ENCODE data around the gene ICAM1. TPM values are rescaled to one million over a fixed set of nuclear protein-coding genes. Genes with fewer than 3 reads are reported as not detected.

ICAM1 gene
- total and polyA plus RNA-seq, 10 of the 15 experiments (the other 5 are each of a cell fraction or from before 2014, with no cell fraction given): 7.6 to 115 (median 60.2) TPM

DNA sequence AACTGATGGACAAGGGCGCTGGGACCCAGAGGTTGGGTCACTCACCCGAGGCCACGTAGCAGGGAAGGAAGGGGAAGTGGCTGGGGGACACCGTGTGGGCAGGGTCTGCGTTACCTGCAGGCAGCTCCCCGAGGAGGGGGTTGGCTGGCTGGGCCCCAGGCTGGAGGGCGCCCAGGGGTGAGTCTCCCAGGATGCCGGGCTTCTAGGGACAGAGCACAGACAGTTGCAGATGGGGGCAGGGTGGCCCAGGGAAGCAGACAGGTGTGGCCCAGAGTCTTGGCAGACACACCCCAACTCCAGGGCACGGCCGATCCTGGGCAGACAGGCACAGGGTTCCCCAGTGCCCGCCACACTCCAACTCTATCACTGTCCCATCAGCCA is 50.5 kb downstream of the ICAM1 start:
- no peak for FAIRE-seq
- no peak overlapping the region for H3K9ac ChIP-seq (ENCODE audit: control insufficient read depth, insufficient read depth, low read length)
- CTCF ChIA-PET: no interaction called here
- TF ChIP-seq, protein P1, sequence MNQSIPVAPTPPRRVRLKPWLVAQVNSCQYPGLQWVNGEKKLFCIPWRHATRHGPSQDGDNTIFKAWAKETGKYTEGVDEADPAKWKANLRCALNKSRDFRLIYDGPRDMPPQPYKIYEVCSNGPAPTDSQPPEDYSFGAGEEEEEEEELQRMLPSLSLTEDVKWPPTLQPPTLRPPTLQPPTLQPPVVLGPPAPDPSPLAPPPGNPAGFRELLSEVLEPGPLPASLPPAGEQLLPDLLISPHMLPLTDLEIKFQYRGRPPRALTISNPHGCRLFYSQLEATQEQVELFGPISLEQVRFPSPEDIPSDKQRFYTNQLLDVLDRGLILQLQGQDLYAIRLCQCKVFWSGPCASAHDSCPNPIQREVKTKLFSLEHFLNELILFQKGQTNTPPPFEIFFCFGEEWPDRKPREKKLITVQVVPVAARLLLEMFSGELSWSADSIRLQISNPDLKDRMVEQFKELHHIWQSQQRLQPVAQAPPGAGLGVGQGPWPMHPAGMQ (IDR thresholded peaks at IDR 0.05; ENCODE audit: borderline replicate concordance): no peak
- TF ChIP-seq SIX5 (IDR thresholded peaks at IDR 0.05; ENCODE audit: low read depth, low read length, severe bottlenecking): no peak
- TF ChIP-seq, protein P2, sequence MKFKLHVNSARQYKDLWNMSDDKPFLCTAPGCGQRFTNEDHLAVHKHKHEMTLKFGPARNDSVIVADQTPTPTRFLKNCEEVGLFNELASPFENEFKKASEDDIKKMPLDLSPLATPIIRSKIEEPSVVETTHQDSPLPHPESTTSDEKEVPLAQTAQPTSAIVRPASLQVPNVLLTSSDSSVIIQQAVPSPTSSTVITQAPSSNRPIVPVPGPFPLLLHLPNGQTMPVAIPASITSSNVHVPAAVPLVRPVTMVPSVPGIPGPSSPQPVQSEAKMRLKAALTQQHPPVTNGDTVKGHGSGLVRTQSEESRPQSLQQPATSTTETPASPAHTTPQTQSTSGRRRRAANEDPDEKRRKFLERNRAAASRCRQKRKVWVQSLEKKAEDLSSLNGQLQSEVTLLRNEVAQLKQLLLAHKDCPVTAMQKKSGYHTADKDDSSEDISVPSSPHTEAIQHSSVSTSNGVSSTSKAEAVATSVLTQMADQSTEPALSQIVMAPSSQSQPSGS (IDR thresholded peaks at IDR 0.05; ENCODE audit: low read length): no peak
- TF ChIP-seq, protein P3, sequence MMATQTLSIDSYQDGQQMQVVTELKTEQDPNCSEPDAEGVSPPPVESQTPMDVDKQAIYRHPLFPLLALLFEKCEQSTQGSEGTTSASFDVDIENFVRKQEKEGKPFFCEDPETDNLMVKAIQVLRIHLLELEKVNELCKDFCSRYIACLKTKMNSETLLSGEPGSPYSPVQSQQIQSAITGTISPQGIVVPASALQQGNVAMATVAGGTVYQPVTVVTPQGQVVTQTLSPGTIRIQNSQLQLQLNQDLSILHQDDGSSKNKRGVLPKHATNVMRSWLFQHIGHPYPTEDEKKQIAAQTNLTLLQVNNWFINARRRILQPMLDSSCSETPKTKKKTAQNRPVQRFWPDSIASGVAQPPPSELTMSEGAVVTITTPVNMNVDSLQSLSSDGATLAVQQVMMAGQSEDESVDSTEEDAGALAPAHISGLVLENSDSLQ (IDR thresholded peaks at IDR 0.05): no peak
- no peak for TF ChIP-seq FOS (IDR thresholded peaks at IDR 0.05; ENCODE audit: borderline replicate concordance, extremely low read depth, insufficient read length)
- H3K4me1 ChIP-seq (ENCODE audit: control insufficient read depth, insufficient read depth, low read length): no peaks in the 10 kb centered on the region
- H2AFZ ChIP-seq (ENCODE audit: control insufficient read depth, low read depth, low read length): no peak overlapping the region
- no TSS peak for BruUV-seq (replicated peaks)
- DNase-seq (ENCODE audit: low read depth, low spot score): no peak
- no peak overlapping the region for H3K4me3 ChIP-seq
- H3K27ac ChIP-seq (ENCODE audit: control insufficient read depth, insufficient read depth): no peak overlapping the region
- RAD21 ChIA-PET (ENCODE audit: unreplicated experiment): no interaction called here
- 89% methylated on average over 11 of the region's 11 CpGs for WGBS (ENCODE audit: insufficient coverage, insufficient replicate concordance, low lambda C conversion rate, missing lambda C conversion rate)
- in situ Hi-C loops (cut with MboI): no loop called here
- no peak for ATAC-seq
- no peaks in the 10 kb centered on the region for H4K20me1 ChIP-seq (ENCODE audit: control insufficient read depth, insufficient read depth)
- H3K4me2 ChIP-seq (ENCODE audit: control insufficient read depth, insufficient read depth): no peak overlapping the region
- H3K9me3 ChIP-seq (replicated peaks; ENCODE audit: control insufficient read depth, insufficient read depth, low read length): no peaks in the 10 kb centered on the region
- no peaks in the 10 kb centered on the region for H3K79me2 ChIP-seq (ENCODE audit: control insufficient read depth, insufficient read depth, low read length)
- intact Hi-C loops (cut with micrococcal nuclease; ENCODE audit: unreplicated experiment): no loop called here
- SMC1A ChIA-PET (ENCODE audit: uncharacterized antibody, unreplicated experiment): no interaction called here
- POLR2A ChIA-PET: no interaction called here
- H3K36me3 ChIP-seq (ENCODE audit: control insufficient read depth in 2 of 2, insufficient read depth in 2 of 2, low read length in 1 of 2): peaks cover 3 to 47% of the 10 kb centered on the region in 2 experiments; a peak in 3 of 4 replicates
- H3K27me3 ChIP-seq (replicated peaks in 1 of 2; ENCODE audit: control insufficient read depth in 2 of 2, insufficient read depth in 2 of 2, low read length in 1 of 2): no peaks in the 10 kb centered on the region

Data from GM12878 (cell line).